ENCODE measurements around the gene VPS13D. TPM values are rescaled to one million over a fixed set of nuclear protein-coding genes. Genes with fewer than 3 reads are reported as not detected.

Gene VPS13D
- total RNA-seq, 1 experiment from 2014 or later = 33.1 TPM

DNA sequence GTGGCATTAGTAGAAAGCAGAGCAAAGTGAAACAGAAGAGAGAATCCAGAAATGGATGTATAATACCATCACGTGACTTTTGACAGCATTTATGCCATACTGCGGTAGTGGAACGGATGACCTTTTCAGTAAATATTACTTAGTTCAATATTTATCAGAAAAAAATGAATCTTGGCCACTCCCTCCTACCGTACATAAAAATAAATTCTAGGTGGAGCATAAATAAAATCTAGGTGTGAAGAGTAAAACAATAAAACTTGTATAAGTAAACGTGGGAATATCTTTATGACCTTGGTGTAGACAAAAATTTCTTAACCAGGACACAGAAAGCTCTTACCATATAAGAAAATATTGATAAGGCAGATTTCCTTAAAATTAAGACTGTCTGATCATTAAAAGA is 182.6 kb downstream of the VPS13D start:
- in situ Hi-C loops (cut with HindIII; ENCODE audit: low pct_unique_long_range_greater_than_20kb, low sequenced_read_pairs) = no loop called here
- DNase-seq (ENCODE audit: low read depth, low spot score) = no peak
- peaks cover 17% of the 10 kb centered on the region; the same call in 1 of the 2 replicates for H3K9me3 ChIP-seq (ENCODE audit: control insufficient read depth, insufficient read depth, low read depth, low read length)
- H3K27ac ChIP-seq (ENCODE audit: low read length) = no peak overlapping the region
- peaks cover 4% of the 10 kb centered on the region; the same call in 1 of the 2 replicates for H3K4me1 ChIP-seq (ENCODE audit: control insufficient read depth, insufficient read depth, low read length)
- H3K4me3 ChIP-seq (ENCODE audit: low read depth in 2 of 2, low read length in 2 of 2) = no peak overlapping the region
- H3K36me3 ChIP-seq (ENCODE audit: control insufficient read depth, insufficient read depth, low read length) = no peaks in the 10 kb centered on the region
- no TSS peak for BruUV-seq (replicated peaks)
- POLR2A ChIA-PET = no interaction called here
- CTCF ChIA-PET = no interaction called here
- no peak for ATAC-seq
- TF ChIP-seq, protein P1, sequence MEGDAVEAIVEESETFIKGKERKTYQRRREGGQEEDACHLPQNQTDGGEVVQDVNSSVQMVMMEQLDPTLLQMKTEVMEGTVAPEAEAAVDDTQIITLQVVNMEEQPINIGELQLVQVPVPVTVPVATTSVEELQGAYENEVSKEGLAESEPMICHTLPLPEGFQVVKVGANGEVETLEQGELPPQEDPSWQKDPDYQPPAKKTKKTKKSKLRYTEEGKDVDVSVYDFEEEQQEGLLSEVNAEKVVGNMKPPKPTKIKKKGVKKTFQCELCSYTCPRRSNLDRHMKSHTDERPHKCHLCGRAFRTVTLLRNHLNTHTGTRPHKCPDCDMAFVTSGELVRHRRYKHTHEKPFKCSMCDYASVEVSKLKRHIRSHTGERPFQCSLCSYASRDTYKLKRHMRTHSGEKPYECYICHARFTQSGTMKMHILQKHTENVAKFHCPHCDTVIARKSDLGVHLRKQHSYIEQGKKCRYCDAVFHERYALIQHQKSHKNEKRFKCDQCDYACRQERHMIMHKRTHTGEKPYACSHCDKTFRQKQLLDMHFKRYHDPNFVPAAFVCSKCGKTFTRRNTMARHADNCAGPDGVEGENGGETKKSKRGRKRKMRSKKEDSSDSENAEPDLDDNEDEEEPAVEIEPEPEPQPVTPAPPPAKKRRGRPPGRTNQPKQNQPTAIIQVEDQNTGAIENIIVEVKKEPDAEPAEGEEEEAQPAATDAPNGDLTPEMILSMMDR (IDR thresholded peaks at IDR 0.05) = no peak
- TF ChIP-seq TCF7L2 (IDR thresholded peaks at IDR 0.05; ENCODE audit: low read depth, low read length) (no peak), POLR2AphosphoS5 (IDR thresholded peaks at IDR 0.05; ENCODE audit: low read depth, low read length) (no peak), SIN3A (IDR thresholded peaks at IDR 0.05; ENCODE audit: borderline replicate concordance, insufficient read depth, low read depth, low read length) (no peak)
- TF ChIP-seq, protein P2, sequence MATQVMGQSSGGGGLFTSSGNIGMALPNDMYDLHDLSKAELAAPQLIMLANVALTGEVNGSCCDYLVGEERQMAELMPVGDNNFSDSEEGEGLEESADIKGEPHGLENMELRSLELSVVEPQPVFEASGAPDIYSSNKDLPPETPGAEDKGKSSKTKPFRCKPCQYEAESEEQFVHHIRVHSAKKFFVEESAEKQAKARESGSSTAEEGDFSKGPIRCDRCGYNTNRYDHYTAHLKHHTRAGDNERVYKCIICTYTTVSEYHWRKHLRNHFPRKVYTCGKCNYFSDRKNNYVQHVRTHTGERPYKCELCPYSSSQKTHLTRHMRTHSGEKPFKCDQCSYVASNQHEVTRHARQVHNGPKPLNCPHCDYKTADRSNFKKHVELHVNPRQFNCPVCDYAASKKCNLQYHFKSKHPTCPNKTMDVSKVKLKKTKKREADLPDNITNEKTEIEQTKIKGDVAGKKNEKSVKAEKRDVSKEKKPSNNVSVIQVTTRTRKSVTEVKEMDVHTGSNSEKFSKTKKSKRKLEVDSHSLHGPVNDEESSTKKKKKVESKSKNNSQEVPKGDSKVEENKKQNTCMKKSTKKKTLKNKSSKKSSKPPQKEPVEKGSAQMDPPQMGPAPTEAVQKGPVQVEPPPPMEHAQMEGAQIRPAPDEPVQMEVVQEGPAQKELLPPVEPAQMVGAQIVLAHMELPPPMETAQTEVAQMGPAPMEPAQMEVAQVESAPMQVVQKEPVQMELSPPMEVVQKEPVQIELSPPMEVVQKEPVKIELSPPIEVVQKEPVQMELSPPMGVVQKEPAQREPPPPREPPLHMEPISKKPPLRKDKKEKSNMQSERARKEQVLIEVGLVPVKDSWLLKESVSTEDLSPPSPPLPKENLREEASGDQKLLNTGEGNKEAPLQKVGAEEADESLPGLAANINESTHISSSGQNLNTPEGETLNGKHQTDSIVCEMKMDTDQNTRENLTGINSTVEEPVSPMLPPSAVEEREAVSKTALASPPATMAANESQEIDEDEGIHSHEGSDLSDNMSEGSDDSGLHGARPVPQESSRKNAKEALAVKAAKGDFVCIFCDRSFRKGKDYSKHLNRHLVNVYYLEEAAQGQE (IDR thresholded peaks at IDR 0.05; ENCODE audit: insufficient read depth in 1 of 2, low read depth in 2 of 2, low read length in 1 of 2) = no peak
- intact Hi-C loops (cut with micrococcal nuclease; ENCODE audit: unreplicated experiment) = no loop called here
- H3K27me3 ChIP-seq (ENCODE audit: control insufficient read depth, insufficient read depth, low read length) = no peaks in the 10 kb centered on the region

DNA sequence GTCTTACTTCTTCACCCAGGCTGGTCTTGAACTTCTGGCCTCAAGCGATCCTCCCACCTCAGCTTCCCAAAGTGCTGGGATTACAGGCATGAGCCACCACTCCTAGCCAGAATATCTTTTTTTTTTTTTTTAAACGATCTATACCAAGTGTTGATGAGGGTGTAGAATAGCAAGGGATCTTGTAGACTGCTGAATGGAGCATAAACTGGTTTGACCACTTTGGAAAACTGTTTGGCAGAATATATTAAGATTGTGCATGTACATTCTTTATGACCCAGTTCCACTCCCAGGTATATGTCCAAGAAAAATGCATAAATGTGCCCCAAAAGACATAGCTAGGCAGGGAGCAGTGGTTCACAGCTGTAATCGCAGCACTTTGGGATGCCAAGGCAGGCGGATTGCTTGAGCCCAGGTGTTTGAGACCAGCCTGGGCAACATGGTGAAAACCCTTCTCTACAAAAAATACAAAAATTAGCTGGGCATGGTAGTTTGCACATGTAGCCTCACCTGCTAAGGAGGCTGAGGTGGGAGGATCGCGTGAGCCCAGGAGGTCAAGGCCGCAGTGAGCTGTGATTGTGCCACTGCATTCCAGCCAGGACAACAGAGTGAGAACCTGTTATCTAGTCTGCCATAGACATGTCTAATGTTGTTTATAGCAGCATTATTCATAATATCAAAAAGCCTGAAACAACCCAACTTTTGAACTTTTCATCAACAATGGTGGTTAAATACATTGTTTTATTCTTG is 184.0 kb downstream of the VPS13D start:
- no peak overlapping the region for H3K4me3 ChIP-seq (ENCODE audit: low read depth in 2 of 2, low read length in 2 of 2)
- H3K9me3 ChIP-seq (ENCODE audit: control insufficient read depth, insufficient read depth, low read depth, low read length) = peaks cover 17% of the 10 kb centered on the region; the same call in 1 of the 2 replicates
- no peak for DNase-seq (ENCODE audit: low read depth, low spot score)
- no peaks in the 10 kb centered on the region for H3K36me3 ChIP-seq (ENCODE audit: control insufficient read depth, insufficient read depth, low read length)
- in situ Hi-C loops (cut with HindIII; ENCODE audit: low pct_unique_long_range_greater_than_20kb, low sequenced_read_pairs) (no loop called here), intact Hi-C loops (cut with micrococcal nuclease; ENCODE audit: unreplicated experiment) (no loop called here)
- ChIA-PET POLR2A (interaction anchor here (0.7 kb wide), 1 partner anchor 322 kb away, joined by 5 read pairs; no protein-coding TSS in a partner anchor), CTCF (no interaction called here)
- BruUV-seq (replicated peaks) = no TSS peak
- H3K27me3 ChIP-seq (ENCODE audit: control insufficient read depth, insufficient read depth, low read length) = no peaks in the 10 kb centered on the region
- H3K4me1 ChIP-seq (ENCODE audit: control insufficient read depth, insufficient read depth, low read length) = no peaks in the 10 kb centered on the region
- TF ChIP-seq, protein P1 (IDR thresholded peaks at IDR 0.05) = no peak
- TF ChIP-seq SIN3A (IDR thresholded peaks at IDR 0.05; ENCODE audit: borderline replicate concordance, insufficient read depth, low read depth, low read length) (no peak), TCF7L2 (IDR thresholded peaks at IDR 0.05; ENCODE audit: low read depth, low read length) (no peak), POLR2AphosphoS5 (IDR thresholded peaks at IDR 0.05; ENCODE audit: low read depth, low read length) (no peak)
- TF ChIP-seq, protein P2 (IDR thresholded peaks at IDR 0.05; ENCODE audit: insufficient read depth in 1 of 2, low read depth in 2 of 2, low read length in 1 of 2) = no peak
- ATAC-seq = no peak
- no peak overlapping the region for H3K27ac ChIP-seq (ENCODE audit: low read length)

All from Panc1 (cell line).